Limb (tissue), 2 donors: Measurements from ENCODE around the gene IL34.

Experiments
- DNase-seq, 2 donors: peaks; one replicate each; pipeline ENCODE4 v3.0.0-alpha.2; 2016; ENCODE audit errors: extremely low spot score in 2 of 2

Gene IL34

GRCh38 chr16:70676675-70677498 is 30.5 kb downstream of the IL34 start:
- DNase-seq = no peak

- DNase-seq = peak in 1 of 2 donors; percentile 29
Measured at GRCh38 chr16:70677499-70678120, 31.3 kb downstream of the IL34 start.

- DNase-seq = peak in 1 of 2 donors; percentile 29
Measured at GRCh38 chr16:70678121-70678897, 31.9 kb downstream of the IL34 start.

GRCh38 chr16:70678898-70679670 is 32.7 kb downstream of the IL34 start:
- peak in 1 of 2 donors; percentile 35 for DNase-seq

- DNase-seq = peak in 1 of 2 donors; percentile 68
Measured at GRCh38 chr16:70679671-70680494, 33.5 kb downstream of the IL34 start.

- no peak for DNase-seq
Measured at GRCh38 chr16:70680495-70681381, 34.4 kb downstream of the IL34 start.

GRCh38 chr16:70681382-70682238 is 35.3 kb downstream of the IL34 start:
- peak in 1 of 2 donors; percentile 67 for DNase-seq

GRCh38 chr16:70682239-70683145 is 36.1 kb downstream of the IL34 start:
- no peak for DNase-seq

GRCh38 chr16:70683146-70683944 is 37.0 kb downstream of the IL34 start:
- no peak for DNase-seq

GRCh38 chr16:70684146-70685060 is 38.0 kb downstream of the IL34 start:
- DNase-seq = no peak

GRCh38 chr16:70685061-70685937 is 38.9 kb downstream of the IL34 start:
- DNase-seq = peak in 1 of 2 donors; percentile 71

- peak; percentile 89 to 94 for DNase-seq
Measured at GRCh38 chr16:70685938-70686375, 39.6 kb downstream of the IL34 start, which contains the start of gene MTSS2. Gene MTSS2, minus strand, starts transcription at chr16:70686053. Its CDS starts 262 bp downstream, at chr16:70685791.

GRCh38 chr16:70686376-70687101 is 40.2 kb downstream of the IL34 start:
- no peak for DNase-seq

- peak in 1 of 2 donors; percentile 61 for DNase-seq
Measured at GRCh38 chr16:70687102-70687511, 40.7 kb downstream of the IL34 start.
